SKM-1 (cell line): ENCODE data around the gene ITPK1.

Source experiments
- DNase-seq: peaks from one replicate; lab custom pipeline; 2025; ENCODE audit not compliant: unreplicated experiment; lab: John Stamatoyannopoulos, UW

Gene ITPK1

GRCh38 chr14:92902726-92903125 is 213.0 kb downstream of the ITPK1 start:
- DNase-seq, result no peak

GRCh38 chr14:92902191-92902590 is 213.5 kb downstream of the ITPK1 start:
- no peak for DNase-seq

DNA sequence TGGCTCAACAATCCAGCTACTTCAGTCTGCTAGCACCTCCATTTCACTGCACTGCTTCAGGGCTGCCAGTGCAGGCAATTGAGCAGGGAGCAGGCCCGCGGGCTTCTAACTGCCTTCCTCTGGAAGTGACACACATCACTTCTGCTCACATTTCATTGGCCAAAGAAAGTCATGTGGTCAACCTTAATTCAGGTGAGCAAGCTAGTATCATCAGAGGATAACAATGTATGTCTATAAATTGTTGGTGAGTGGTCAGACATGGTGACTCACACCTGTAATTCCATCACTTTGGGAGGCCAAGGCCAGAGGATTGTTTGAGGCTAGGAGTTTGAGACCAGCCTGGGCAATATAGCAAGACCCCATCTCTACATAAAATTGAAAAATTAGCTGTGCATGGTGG is 215.1 kb downstream of the ITPK1 start:
- no peak for DNase-seq

DNA sequence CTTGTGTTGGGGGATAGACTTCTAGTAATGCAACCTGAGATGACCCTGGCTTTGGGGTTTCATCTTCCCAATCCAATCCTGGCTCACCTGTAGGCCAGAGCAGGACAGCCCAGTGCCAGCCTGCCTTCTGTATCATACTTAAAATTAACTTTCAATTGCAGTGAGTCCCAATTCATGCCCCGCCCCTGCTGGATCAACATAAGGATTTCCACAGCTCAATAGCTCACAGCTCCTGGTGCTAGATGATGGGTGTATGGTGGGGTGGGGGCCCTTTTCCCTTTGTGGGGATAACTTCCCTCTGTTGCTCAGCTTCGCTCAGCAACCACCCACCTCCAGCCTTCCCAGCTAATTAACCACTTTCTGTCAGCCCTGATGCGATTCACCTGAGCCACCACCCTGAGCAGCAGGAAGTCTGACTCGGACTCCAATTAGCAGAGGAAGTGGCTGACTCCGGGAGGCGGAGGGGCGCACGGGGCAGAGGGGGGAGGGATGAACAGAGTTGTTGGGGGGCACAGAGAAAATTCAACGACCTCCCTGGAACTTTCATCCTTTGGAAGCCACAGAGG is 217.1 kb downstream of the ITPK1 start:
- no peak for DNase-seq

- no peak for DNase-seq
Measured at GRCh38 chr14:92897922-92898565, 217.7 kb downstream of the ITPK1 start.

DNA sequence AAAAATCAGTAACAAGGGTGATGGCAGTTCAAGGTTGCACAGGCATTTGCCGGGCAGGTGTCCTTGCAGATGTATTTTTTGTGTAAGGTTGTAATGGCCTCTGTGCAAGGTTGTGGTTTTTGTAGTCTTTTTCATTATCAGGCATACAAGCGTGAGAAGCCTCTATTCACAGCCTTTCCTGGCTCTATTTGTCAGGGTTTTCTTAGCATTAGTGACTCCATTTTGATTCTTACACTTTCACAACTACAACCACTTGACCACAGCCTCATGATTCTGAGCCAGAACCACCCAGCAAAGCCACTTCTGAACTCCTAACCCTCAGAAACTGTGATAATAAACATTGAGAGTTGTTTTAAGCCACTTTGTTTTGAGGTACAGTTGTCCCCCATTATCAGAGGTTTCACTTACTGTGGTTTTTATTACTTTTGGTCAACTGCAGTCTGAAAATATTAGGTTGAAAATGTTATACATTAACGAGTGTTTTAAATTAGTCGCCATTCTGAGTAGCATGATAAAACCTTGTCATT is 220.3 kb downstream of the ITPK1 start:
- DNase-seq, result no peak

DNA sequence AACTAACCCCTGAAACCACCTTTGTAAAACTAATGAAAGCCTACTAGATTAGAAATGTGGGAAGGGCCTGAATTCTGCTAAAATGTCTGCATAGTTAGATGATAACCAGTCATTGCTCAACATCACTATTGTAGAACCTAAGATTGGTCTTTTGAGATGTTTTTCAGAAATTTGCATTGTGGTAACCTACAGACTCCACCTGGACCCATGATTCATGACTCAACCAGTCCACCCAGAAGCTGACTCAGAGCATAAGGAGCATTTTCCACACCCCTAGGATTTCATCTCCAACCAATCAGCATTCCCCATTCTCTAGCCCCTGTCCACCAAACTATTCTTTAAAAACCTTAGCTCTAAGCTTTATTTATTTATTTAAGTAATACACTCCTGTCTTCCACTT is 223.1 kb downstream of the ITPK1 start:
- no peak for DNase-seq

DNA sequence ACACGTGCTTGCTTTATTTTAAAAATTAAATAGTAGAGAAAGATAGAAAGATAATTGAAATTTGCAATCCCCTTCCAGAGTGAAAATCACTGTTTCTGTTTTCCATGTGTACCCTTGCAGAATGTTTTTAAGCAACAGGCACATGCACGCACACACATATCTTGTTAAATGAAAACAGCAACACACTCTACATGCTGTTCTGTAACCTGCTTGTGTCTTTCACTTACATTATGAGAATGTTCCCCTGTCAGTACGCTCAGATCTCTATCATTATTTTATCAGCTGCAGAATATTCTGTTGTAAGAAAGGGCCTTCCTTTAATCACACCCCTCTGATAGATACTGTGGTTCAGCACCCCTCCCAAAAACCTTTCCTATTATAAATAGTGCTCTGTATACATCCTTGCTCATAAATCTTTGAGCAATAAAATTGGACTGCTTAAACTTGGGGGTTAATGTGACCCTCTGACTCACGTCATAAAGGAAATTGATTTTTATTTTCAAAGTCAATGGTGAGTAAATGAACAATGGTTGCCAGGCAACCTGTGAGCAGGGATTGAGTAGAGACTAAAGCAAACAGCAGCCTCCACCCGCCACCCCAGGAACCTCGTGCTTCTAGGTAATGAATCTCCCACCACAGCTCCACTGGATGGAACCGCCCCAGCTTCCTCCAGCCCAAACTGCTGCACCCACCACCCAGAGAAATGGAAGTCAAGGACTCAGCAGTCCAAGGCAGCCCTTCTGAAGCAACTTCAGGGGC is 224.7 kb downstream of the ITPK1 start:
- DNase-seq, result no peak

GRCh38 chr14:92888896-92889295 is 226.8 kb downstream of the ITPK1 start:
- no peak for DNase-seq

- no peak for DNase-seq
Measured at GRCh38 chr14:92887157-92887556, 228.6 kb downstream of the ITPK1 start.
